GM18873 (cell line): Measurements from ENCODE around the gene CEACAM16.

Source experiments
- ATAC-seq: cut with Tn5 transposase; IDR thresholded peaks from one replicate; pipeline ENCODE4 v1.9.1; 2021; ENCODE audit warnings: mild to moderate bottlenecking, moderate library complexity, moderate number of reproducible peaks; ENCODE audit not compliant: unreplicated experiment, low FRiP score

The CEACAM16 gene

DNA sequence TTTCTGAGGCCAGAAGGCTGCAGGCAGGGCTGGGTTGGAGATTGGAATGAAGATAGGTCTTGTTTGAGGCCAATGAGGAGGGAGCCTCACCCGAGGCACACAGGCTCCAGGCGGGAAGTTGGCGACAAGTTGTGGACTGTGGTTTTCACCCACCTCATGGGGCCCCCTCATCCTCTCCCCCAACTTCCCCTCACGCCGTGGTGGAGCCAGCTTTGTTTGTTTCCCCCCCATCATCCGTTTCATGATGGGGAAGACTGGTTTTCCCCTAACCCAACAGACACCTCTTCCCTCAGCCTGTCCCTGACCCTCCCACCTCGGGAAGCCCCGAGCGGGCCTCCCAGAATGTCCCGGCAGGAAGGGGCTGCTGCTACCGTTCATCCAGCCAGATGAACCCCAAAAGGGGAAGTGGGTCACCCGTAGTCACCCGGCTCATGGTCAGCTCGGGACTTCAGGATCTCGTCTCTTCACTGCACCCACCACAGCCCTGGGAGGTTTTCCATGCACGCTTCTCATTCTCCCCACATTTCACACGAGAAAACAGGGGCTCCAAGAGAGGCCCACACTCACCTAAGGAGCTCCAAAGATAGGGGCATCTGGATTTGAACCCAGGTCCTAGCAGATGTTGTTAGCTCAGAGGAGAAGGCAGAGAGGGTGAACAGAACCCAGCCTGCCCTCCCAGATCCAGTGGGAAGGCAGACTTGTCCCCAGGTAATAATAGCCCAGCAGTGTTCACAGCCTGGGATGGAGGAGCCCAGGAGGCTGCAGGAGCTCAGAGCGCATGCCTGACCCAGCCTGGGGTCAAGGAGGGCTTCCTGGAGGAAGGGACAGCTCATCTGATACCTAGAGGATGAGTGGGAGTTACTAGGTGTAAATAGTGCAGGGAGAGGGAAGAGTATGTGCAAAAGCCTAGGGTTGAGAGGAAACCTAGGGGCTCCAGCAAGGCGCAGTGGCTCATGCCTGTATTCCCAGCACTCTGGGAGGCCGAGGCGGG is 23.5 kb downstream of the CEACAM16 start:
- no peak for ATAC-seq

- peak; percentile 31 for ATAC-seq
Observed at GRCh38 chr19:44723299-44723951, 24.5 kb downstream of the CEACAM16 start.

DNA sequence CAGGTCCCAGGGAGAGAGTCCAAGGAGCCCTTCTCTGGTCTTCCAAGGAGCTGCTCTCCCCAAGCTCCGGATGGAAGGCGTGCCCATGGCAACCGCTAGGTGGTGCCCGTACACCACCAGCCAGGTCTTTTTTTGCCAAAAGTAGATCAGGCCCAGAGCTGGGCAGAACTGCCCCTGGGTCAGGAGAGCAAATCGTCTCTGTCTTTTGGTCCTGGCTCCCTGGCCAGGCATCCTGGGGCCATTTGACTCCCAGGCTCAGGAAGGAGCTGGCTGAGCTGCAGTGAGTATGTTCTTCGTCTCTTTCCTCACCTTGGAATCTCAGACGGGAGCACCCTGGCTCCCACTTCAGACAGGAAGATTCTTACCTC is 25.0 kb downstream of the CEACAM16 start:
- ATAC-seq = peak; percentile 50

DNA sequence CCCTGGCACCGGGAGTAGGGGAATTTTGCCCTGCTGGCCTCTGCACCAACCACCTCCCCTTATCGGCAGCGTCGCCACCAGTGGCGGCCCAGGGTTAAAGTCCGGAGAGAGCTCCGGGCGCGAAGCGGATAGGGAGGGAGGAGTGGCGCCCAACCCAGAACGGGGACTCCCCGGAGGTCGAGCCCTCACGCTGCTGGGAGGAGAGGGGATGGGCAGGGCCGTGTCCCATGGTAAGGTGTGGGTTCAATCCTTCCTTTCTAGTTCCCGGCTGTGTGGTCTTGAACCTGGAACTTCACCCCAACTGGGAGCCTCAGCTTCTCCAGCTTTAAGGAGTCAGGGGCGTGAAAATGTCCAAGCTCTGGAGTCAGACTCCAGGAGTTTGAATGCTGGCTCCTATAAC is 26.3 kb downstream of the CEACAM16 start:
- ATAC-seq = no peak

GRCh38 chr19:44725684-44726083 is 26.7 kb downstream of the CEACAM16 start:
- ATAC-seq = no peak

DNA sequence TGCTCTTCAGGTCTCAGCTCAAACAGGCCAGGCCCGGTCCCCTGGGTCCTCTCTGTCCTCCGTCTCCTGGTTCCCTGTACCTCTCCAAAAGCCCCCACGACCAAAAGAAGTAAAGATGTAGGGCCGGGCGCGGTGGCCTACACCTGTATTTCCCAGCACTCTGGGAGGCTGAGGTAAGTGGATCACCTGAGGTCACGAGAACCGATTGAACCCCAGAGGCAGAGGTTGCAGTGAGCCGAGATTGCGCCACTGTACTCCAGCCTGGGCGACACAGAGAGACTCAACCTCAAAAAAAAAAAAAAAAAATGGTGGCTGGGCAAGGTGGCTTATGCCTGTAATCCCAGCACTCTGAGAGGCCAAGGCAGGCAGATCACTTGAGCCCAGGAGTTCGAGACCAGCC is 27.5 kb downstream of the CEACAM16 start:
- no peak for ATAC-seq

- ATAC-seq = no peak
Observed at GRCh38 chr19:44728178-44728577, 29.2 kb downstream of the CEACAM16 start.

- ATAC-seq = no peak
Observed at GRCh38 chr19:44729516-44730033, 30.6 kb downstream of the CEACAM16 start.

DNA sequence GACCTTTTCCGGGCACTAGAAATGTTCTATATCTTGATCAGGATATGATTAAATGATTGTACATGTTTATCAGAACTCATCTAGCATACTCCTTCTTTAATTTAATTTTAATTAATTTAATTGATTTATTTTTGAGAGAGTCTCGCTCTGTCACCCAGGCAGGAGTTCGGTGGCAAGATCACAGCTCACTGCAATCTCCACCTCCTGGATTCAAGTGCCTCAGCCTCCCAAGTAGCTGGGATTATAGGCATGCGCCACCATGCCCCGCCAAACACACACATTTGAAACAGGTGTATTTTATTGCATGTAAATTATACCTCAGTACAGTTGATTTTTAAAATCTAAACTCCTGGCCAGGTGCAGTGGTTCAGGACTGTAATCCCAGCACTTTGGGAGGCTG is 32.1 kb downstream of the CEACAM16 start:
- no peak for ATAC-seq

DNA sequence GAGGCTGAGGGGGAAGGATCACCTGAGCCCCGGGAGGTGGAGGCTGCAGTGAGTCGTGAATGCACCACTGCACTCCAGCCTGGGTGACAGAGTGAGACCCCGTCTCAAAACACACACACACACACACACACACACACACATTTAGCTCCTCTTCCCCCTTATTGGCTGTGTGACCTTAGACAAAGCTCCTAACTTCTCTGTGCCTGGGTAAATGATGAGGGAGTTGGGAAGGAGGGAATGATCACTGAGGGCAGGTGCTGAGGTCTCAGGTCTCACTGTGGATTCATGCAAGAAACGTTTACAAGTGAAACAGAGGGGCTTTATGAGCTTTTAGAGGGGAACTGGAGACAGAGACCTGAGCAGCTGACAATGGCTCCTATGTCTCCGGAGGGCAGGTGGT is 32.7 kb downstream of the CEACAM16 start:
- ATAC-seq = no peak

GRCh38 chr19:44732235-44733014 is 33.5 kb downstream of the CEACAM16 start:
- no peak for ATAC-seq

DNA sequence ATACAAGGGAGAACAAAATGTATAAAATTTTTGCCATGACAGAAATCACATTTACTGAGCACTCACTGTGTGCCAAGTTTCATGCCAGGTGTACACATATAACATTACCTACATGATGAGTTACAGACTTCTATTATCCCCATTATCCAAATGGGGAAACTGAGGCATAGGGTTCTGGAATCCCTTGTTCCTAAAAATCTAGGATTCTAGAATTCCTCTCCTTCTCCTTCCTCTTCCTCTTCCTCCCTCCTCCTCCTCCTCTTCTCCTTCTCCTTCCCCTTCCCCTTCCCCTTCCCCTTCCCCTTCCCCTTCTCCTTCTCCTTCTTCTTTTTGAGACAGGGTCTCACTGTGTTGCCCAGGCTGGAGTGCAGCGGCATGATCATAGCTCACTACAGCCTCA is 35.4 kb downstream of the CEACAM16 start:
- no peak for ATAC-seq

GRCh38 chr19:44735011-44735410 is 36.1 kb downstream of the CEACAM16 start:
- ATAC-seq = no peak

GRCh38 chr19:44737238-44738071 is 38.5 kb downstream of the CEACAM16 start:
- ATAC-seq = no peak

DNA sequence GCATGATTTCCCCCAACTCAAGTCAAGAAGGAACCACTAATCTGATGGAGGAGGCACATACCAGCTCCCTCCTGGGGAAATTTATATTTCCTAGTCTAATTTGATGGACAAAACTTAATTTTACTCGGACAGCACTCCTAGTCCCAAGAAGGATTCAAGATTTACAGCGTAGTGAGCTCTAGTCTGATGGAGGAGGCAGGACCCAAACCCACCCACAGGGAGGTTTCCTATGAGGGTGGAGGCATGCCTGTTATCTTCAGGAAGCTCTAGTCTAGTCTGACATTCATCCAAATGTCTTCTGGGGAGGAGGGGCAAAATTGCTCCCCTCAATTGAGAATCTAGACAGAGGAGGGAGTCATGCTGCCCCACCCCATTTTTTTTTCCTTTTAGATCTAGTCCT is 39.2 kb downstream of the CEACAM16 start:
- no peak for ATAC-seq

DNA sequence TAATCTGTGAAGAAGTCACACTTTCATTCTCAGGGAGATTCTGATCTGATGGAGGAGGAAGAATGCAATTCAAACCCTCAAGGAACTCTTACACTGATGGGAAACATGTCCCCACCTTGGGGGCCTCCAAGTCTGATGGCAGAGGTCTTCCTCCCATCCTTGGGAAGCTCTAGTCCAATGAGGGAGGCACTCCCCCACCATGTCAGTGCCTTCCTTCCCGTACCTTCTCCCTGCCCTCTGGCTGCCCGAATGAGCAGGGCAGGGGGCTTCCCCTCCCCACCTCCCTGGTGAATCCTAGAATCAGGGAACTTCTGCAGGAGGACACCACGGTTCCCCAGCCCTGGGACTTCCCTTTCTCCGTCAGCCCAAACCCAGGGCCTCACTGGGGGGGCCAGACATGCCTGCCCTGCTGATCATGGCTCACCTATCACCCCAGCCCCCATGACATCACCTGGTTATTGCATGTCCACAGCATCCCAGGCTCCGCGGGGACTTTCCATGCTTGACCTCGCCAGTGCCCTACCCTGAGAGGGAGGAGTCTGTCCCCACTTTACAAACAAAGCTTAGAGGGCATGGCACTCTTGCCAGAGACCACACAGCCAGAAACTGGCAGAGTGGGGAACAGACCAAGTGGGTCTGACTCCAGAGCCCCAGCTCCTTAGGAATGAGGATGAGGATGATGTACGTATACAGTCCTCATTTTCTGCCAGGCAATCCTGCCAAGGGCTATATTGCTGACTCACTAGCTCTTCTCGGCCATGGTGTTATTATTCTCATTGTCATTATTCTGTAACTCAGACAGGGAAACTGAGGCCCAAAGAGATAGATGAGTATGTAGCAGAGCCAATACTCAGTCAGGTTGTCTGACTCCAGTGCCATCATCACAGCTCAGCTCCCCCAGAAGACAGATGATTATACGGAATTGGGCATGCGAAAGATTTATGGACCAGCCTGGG is 39.9 kb downstream of the CEACAM16 start:
- ATAC-seq = no peak

DNA sequence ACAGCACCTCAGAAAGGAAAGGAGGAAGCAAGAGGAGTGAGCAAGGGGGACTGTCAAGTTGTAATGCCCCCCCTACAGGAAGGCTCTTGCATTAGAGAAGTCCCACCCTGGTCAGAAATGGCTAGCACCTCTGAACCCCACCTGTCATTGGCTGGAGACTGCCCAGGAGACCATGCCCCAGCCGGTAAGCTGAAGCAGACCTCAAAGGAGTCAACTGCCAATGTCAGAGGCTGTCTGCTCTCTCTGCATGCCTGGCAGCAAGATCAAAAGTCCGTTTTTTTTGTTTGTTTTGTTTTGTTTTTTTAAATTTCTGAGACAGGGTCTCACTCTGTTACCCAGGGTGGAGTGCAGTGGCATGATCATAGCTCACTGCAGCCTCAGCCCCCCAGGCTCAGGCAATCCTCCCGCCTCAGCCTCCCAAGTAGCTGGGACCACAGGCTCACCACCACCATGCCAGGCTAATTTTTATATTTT is 41.4 kb downstream of the CEACAM16 start:
- no peak for ATAC-seq

DNA sequence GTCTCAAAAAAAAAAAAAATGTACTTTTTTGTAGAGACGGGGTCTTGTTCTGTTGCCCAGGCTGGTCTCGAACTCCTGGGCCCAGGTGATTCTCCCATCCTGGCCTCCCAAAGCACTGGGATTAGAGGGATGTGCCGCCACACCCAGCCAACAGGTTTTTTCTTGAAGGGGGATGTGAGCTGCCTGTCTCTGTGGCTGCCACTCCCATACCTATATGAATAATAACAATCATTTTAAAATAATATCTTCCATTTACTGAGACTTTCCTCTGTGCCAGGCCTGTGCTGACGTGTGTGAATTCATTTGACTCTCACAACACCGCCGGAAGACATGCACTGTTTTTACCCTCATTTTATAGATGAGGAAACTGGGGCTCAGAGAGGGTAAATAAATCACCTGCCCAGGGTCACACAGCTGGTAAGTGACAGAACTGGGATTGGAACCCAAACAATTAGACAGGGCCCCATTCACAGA is 42.3 kb downstream of the CEACAM16 start:
- no peak for ATAC-seq
